ACHN (cell line): ENCODE results near the gene CHTF8.
A peak's percentile ranks its signal among the peaks of the same experiment; 100 is the strongest.

Source experiments
- DNase-seq: peaks from one replicate; pipeline ENCODE4 v3.0.0-alpha.2; 2015
- in situ Hi-C: cut with HindIII; loops from 2 replicates; pipeline ENCODE4 v1.10.0; 2017; ENCODE audit warnings: low sequenced_read_pairs, low pct_ligation_motif_present, low pct_unique_long_range_greater_than_20kb

Gene CHTF8

GRCh38 chr16:69105501-69106361, 26.7 kb downstream of the CHTF8 start, which contains the start of gene HAS3:
Gene HAS3 (plus strand): TSS chr16:69105653. CDS start chr16:69109396, 3,743 bp downstream.
- peak; percentile 91 for DNase-seq
- in situ Hi-C loops: loop anchor here (25.0 kb wide), 1 partner anchor 193 kb away; no protein-coding TSS in a partner anchor

- in situ Hi-C loops: loop anchor here (25.0 kb wide), 1 partner anchor 188 kb away; no protein-coding TSS in a partner anchor
- DNase-seq: peak; percentile 50
These were observed 32.2 kb downstream of the CHTF8 start for GRCh38 chr16:69100071-69100691.

- in situ Hi-C loops: no loop called here
- DNase-seq: no peak
These were observed 37.2 kb downstream of the CHTF8 start for GRCh38 chr16:69095193-69095592.

- in situ Hi-C loops: no loop called here
- no peak for DNase-seq
These were observed 37.9 kb downstream of the CHTF8 start for GRCh38 chr16:69094501-69094900.

GRCh38 chr16:69093974-69094373, 38.4 kb downstream of the CHTF8 start:
- no peak for DNase-seq
- in situ Hi-C loops: no loop called here

- DNase-seq: peak; percentile 60
- in situ Hi-C loops: no loop called here
These were observed 43.1 kb downstream of the CHTF8 start for GRCh38 chr16:69089091-69089910.

- no peak for DNase-seq
- in situ Hi-C loops: no loop called here
These were observed 43.7 kb downstream of the CHTF8 start for GRCh38 chr16:69088684-69089083.

GRCh38 chr16:69087161-69087581, 45.2 kb downstream of the CHTF8 start:
- DNase-seq: no peak
- in situ Hi-C loops: no loop called here

GRCh38 chr16:69085032-69085695, 47.2 kb downstream of the CHTF8 start:
- no peak for DNase-seq
- in situ Hi-C loops: no loop called here

GRCh38 chr16:69084289-69084688, 48.1 kb downstream of the CHTF8 start:
- in situ Hi-C loops: no loop called here
- DNase-seq: no peak

GRCh38 chr16:69083306-69083941, 49.0 kb downstream of the CHTF8 start:
- in situ Hi-C loops: no loop called here

GRCh38 chr16:69079697-69080096, 52.7 kb downstream of the CHTF8 start:
- in situ Hi-C loops: no loop called here
- no peak for DNase-seq

More at GRCh38 chr16:69083306-69083941, 49.0 kb downstream of the CHTF8 start:
- peak; percentile 43 for DNase-seq

GRCh38 chr16:69078073-69078472, 54.3 kb downstream of the CHTF8 start:
- DNase-seq: no peak

GRCh38 chr16:69077251-69077650, 55.1 kb downstream of the CHTF8 start:
- in situ Hi-C loops: no loop called here
- peak; percentile 98 for DNase-seq

More at GRCh38 chr16:69078073-69078472, 54.3 kb downstream of the CHTF8 start:
- in situ Hi-C loops: no loop called here

GRCh38 chr16:69073181-69073702, 59.1 kb downstream of the CHTF8 start:
- in situ Hi-C loops: no loop called here
- peak; percentile 96 for DNase-seq

- in situ Hi-C loops: no loop called here
These were observed 59.8 kb downstream of the CHTF8 start for GRCh38 chr16:69072640-69072974.

GRCh38 chr16:69071036-69071435, 61.4 kb downstream of the CHTF8 start:
- in situ Hi-C loops: no loop called here

More at GRCh38 chr16:69072640-69072974, 59.8 kb downstream of the CHTF8 start:
- DNase-seq: no peak

GRCh38 chr16:69069504-69069903, 62.9 kb downstream of the CHTF8 start:
- in situ Hi-C loops: no loop called here
- no peak for DNase-seq

More at GRCh38 chr16:69071036-69071435, 61.4 kb downstream of the CHTF8 start:
- DNase-seq: no peak
